ENCODE results near the gene TMEM54.

DNA sequence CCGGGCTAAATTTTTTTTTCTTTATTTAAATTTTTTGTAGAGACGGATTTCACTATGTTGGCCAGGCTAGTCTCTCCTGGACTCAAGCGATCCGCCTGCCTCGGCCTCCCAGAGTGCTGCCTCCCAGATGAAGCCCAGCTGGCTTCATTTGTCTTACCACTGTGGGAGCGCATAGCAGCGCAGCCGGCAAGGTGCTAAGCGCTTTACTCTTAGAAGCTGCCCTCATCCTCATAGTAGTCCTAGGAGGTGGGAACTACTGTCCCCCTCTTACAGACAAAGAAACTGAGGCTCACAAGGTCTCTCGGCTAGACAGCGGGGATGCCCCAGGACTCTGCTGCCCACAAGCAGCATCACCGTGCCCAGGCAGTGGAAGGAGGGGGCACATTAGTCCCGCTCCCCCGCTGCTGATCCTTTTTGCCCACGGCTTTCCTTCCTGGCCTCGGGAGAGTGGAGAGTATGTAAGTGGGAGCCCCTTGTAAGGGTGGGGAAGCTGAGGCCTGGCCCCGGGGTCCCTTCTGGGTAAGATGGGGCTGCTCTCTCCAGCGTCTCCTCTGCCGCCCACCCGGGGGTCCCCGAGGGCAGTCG lies 726 bp downstream of the TMEM54 start:
- TF ChIP-seq GATA2 (IDR thresholded peaks at IDR 0.05; ENCODE audit: low read depth, low read length) (no peak), GATA3 (IDR thresholded peaks at IDR 0.05; ENCODE audit: low read depth, low read length) (no peak)

Data from SH-SY5Y (cell line).